Activated CD8-positive, alpha-beta memory T cell treated with anti-CD3 and anti-CD28 coated beads for 24 hours (primary cell): Measurements from ENCODE around the gene GALNT2.

Experiments
- DNase-seq: peaks from one replicate; pipeline ENCODE4 v3.0.0-alpha.2; 2020

GALNT2 gene

DNA sequence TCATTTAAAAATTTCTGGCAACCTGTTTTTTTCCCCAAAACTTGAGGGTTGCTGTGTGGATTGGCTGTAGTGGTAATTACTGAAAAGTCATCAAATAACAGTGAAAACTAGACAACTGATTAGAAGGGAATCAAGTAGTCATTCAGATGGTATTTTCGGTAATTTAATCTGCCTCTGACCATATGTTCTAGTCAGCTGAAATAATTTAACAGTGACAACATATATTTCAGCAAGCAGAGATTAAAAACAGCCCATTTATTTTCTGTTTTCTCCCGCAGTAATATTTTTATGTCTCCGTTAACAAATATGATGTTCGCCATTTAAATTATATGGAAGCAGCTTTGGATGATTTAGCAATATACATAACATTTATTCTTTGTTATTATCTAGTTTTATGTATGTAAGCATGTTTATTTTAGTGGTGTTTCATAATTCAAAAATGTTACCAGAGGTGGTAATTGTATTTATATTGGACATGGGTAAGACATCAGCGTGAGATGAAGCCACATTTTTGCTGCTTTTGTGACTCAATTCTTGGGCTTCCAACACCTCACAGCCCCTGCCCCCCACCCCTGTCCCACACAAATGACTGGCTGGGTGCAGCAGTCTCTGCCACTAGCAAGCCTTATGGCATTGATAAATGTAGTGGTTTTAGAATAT lies 104.4 kb downstream of the GALNT2 start:
- DNase-seq = no peak

DNA sequence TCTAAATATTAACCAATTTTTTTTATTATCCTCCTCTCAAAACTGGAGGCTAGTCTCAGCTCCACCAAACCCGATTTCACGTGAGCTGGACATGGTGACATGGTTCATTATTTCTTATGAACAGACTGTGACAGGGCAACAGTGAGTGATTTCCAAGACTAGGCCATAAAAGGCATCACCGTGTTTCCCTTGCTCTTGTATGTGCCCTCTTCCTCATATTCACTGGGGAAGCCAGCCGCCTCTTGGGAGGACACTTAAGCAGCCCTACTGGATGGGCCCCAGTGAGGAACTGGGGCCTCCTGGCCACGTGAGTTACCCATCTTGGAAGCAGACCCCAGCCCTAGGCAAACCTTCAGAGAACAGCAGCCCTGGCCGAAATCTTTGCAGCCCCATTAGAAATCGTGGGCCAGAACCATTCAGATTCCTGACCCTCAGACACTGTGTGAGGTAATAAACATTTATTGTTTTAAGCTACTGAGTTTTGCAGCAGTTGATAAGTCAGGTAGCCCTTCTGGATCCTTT lies 105.0 kb downstream of the GALNT2 start:
- peak; percentile 38 for DNase-seq

DNA sequence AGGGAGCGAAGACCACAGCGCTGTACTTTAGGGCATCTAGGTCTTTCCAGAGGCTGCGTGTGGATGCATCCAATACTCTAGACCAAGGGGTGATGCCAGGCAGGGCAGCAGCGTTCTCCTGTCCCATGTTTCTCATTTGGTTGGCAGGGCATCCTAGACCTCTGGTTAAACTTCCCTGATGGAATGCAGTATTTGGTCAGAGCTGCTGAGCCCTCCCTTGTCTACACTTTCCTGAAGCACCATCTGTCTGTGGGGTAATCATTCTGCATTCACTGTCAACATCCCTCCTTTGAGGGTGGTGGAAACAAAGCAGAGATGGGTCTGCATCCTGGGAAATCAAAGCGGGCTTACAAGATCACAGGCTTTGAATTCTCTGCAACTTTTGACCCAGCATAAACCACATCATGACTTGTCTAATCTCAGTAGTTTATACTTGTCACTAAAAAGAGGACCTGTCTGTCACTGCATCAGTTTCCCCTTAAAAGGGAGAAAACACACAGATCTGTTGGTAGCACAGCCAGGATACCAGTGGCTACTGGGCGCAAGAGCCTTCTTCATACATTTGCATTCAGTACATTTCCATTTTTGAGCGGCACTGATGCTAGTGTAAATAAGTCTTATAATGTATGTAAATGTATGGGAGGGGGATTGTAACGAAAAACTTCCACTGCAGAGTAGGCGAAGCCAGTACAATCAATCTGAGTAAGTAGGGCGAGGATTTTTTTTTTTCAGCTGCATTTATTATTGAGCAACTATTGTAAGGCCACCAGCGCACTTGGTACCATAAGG lies 106.3 kb downstream of the GALNT2 start:
- peak; percentile 24 for DNase-seq

- peak; percentile 50 for DNase-seq
Observed at GRCh38 chr1:230174041-230174440, 107.0 kb downstream of the GALNT2 start.

DNA sequence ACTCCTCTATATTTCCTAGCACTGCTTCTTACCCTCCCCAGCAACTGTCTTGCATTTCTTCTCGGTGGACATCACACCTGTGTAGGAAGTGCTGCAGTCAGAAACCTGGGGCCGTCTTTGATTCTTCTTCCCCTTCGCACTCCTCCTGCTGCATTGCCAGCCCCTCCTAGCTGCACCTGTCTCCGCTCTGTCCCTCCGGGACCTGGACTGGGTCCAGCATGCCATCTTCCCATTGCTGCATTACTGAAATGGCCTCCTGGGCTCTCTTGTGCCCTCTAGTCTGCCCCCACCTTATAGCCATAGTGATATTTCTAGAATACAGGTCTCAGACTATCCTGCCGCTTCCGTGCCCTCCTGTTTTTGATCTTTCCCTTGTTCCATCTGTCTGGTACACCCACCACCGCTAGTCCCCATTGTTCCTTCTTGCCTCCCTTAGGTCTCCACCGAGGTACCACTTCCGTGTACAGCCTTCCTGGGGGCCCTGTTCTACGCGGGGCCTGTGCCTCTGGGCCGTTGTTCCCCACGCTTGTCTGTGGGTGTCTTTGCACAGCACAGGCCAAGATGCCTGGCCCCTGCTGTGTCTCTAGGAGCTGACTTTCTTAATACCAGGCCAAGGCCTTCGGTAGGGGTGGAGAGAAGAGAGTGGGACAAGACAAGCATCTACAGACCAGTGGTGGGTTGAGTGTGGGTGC lies 107.6 kb downstream of the GALNT2 start:
- peak; percentile 43 for DNase-seq

GRCh38 chr1:230175163-230175747 lies 108.2 kb downstream of the GALNT2 start:
- peak; percentile 32 for DNase-seq

- no peak for DNase-seq
Observed at GRCh38 chr1:230175839-230176238, 108.8 kb downstream of the GALNT2 start.

DNA sequence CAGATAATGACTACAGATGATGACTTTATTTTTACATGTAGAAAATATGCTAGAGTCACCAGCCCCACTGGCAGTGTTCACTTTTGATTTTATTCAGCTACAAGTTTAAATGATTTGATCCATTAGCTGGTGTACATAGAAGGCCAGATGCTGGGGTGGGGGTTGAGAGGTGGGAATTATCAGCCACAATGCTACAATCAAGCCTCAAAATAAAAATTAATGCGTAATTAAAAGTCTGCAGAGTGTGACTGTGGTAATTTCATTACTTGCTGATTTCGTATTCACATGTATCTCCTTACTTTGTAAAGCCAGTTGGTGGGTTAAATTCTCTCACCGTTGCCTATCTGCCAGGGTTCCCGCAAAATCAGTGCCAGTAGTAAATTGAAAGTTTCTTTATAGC lies 109.3 kb downstream of the GALNT2 start:
- peak; percentile 7 for DNase-seq

DNA sequence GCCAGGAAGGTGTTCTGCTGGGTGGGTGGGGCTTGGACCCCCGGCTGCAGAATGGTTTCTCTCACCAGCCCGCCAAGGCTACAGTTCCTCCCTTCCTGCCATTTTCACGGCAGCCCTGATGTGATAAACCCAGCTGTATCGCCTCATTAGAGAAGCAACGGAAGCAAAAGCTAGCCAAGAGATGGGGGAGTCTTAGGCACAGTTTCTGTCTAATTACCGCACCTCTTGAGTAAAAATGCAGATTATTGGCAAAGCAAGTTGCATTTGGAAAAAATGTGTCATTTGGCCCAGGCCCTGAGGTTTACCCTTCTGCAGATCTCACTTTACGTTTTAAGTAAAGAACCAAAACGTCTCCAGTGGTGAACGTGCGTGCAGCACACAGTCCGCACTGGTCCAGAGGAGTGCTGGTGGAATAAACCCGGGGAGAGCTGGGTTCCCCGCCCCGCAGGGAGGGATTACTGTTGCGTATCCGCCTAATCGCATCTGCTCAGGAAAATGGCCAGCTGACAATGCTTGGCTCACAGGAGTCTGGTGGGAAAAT lies 109.9 kb downstream of the GALNT2 start:
- DNase-seq = peak; percentile 59

DNA sequence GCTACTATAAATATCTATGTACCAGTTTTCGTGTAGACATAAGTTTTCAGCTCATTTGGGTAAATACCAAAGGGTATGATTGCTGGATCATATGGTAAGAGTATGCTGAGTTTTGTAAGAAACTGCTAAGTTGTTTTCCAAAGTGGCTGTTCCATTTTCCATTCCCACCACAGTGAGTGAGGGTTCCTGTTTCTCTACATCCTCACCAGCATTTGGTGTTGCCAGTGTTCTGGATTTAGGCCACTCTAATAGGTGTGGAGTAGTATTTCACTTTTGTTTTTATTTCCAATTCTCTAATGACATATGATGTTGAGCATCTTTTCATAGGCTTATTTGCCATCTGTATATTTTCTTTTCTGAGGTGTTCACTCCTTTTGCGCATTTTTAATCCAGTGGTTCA lies 112.2 kb downstream of the GALNT2 start:
- DNase-seq = peak; percentile 13

- DNase-seq = peak; percentile 42
Observed at GRCh38 chr1:230185076-230186001, 118.3 kb downstream of the GALNT2 start.

DNA sequence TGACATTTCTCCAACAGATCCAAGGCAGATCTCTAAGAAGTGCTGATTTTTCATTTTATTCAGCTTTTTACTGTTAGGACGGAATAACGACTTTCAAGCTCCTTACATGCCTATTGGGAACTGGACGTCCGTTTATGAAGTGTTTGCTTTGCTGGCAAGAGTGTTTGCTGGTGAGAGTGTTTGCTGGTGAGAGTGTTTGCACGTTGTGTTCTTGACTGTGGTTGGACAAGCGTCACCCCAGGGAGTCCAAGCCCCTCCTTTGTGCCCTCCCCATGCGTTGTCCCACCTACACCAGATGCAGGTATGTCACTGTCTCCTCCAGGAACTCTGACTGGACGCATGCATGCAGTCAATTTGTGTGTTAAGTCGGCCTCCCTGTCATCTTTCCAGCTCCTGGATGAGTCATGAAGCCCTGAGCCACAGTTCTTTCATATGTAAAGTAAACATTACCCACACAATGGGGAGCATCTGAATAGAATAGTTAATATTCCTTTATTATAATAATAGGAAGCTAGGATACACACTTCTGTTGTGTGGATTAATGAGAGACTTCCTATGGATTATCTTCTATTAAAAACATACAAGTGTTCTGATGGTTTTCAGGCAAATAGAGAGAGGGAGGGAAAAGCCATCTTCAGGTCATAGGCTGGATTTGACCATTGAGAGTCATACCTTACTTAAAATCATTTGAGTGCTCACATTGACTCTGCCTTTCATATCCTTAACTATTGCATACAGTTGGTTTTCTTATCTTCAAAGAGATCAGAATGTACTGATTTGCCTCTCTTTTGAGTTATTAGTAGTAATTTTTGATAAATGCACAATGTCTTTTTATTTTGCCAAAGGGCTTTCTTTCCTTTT lies 119.2 kb downstream of the GALNT2 start:
- peak; percentile 61 for DNase-seq

- DNase-seq = peak; percentile 43
Observed at GRCh38 chr1:230186874-230187273, 119.8 kb downstream of the GALNT2 start.

DNA sequence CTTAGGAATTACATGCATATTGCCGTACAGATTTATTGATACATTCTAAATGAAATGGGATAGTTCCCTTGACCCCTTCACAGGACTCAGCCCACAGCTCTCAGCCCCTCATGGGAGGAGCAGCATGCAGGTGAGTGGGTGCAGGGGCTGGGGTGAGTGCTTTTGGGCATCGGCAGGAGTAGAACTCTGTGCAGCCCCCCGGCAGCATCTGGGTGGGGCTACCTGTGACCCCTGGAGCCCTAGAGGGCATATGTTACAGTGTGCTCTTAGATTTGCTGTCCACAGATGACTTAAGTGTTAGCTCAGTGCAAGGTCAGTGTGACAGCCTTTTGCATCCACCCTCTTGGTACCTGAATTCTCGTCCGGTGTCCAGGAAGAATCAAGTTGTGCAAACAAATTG lies 120.3 kb downstream of the GALNT2 start:
- peak; percentile 50 for DNase-seq

GRCh38 chr1:230188826-230189225 lies 121.8 kb downstream of the GALNT2 start:
- DNase-seq = peak; percentile 47

DNA sequence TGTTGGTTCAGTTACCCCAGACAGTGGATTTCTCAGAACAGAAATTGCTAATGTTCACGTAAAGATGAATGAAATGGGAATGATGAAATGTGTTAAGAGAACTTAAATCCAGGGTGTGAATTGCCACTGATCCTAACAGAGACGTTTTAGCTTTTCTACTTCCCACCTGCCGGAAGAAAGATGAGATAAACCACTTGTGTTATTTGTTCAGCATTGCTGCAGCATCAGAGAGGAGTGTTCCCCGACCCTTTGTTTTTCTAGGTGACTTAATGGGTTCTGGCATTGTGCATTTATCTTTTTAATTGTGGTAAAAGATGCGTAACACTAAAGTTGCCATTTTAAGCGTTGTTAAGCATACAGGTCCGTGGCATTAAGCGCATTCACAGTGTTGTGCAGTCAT lies 122.3 kb downstream of the GALNT2 start:
- DNase-seq = peak; percentile 19

DNA sequence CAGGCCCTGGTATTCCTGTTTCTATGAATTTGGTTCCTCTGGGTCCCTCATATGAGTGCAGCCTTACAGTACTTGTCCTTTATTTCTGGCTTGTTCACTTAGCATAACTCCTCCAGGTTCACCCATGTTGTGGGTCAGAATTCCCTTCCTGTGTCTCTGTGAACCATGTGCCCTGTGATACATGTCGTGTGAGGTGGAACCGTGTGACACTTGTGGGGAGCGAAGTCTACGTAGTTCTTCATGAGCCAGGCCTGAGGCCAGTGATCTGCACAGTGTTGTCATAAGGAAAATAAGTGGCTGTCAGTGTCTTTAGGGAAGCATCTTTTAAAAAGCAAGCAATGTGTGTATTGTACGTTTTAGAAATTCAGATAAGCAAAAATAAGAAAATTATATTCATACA lies 122.8 kb downstream of the GALNT2 start:
- no peak for DNase-seq

DNA sequence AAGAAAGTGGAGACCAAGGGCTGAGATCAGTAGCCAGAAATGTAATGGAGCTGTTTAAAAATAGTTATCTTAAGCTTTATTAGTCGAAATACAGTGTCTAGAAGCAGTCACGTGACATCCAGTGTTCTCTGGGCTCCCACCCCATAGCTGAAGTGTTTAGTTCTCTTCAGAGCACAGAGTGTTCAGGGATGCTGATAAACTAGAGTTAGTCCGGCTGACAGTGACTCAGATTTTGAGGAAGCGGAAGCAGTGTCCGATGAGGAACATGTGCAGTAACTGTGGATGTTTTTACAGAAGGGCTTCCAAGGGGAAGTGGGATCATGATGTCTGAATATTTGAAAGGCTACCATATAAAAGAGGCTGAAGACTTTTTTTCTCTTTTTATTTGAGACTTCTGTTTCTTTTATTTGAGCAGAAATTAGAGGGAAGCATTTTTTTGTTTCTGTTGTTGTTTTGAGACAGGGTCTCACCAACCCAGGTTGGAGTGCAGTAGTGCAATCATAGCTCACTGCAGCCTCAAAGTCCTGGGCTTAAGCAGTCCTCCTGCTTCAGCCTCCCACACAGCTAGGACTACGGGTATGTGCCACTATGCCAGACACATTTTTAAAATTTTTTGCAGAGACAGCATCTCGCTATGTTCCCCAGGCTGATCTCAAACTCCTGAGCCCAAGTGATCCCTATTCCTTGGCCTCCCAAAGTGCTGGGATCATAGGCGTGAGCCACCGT lies 124.2 kb downstream of the GALNT2 start:
- no peak for DNase-seq

GRCh38 chr1:230191855-230192254 lies 124.8 kb downstream of the GALNT2 start:
- no peak for DNase-seq

DNA sequence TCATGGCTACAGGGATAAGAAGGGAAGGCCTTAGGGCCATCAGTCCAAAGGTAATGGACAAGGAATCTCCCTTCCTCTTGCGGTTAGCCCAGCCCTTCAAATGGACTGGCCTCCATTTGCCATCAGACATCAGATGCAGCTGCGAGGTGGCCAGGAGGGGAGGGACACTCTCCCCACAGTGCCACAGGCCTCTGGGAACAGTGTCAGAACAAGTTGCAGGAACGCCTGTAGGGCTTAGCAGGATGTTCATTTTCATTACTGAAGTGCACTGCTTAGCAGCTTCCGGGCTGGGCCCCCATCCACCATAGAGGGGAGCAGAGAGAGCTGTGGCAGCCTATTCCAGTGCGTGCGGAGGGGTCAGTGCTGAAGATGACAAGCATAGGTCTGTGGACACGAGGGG lies 127.5 kb downstream of the GALNT2 start:
- DNase-seq = peak; percentile 45
